IMR-90 (cell line): ENCODE measurements around the gene ADGRG4. TPM values are rescaled to one million over a fixed set of nuclear protein-coding genes. Genes with fewer than 3 reads are reported as not detected.

ENCODE experiments used
- ATAC-seq: fragments of 200-7000 bp; cut with Tn5 transposase; 2 replicates; pipeline ENCODE4 v1.9.1; 2020; ENCODE audit warnings: low read depth, mild to moderate bottlenecking, moderate library complexity
- BruUV-seq: library from RNA; stranded (reverse); fragments of 400-500 nt; replicated peaks from 2 replicates; lab custom pipeline; 2021; lab: Mats Ljungman, UMichigan
- CTCF ChIA-PET: fragments of 300-600 bp; formaldehyde crosslinking; extraction: SDS; loops from one replicate; lab custom pipeline; 2021; ENCODE audit warnings: antibody characterized with exemption; lab: Yijun Ruan, JAX
- POLR2A ChIA-PET: fragments of 300-600 bp; sonication (Branson Sonifier 250); formaldehyde crosslinking; loops from one replicate; lab custom pipeline; 2022; ENCODE audit warnings: antibody characterized with exemption; ENCODE audit not compliant: unreplicated experiment; lab: Charles Lee
- DNase-seq: peaks from one replicate; pipeline ENCODE4 v3.0.0; 2013
- H2AFZ ChIP-seq: replicated peaks from 2 replicates; pipeline ENCODE3; 2013; ENCODE audit warnings: low read length, mild to moderate bottlenecking; ENCODE audit not compliant: poor library complexity
- H2AK5ac ChIP-seq: 2 replicates; pipeline ENCODE4 v1.6.1; 2013; ENCODE audit warnings: low read depth, low read length, inconsistent platforms
- H2AK9ac ChIP-seq: replicated peaks from 2 replicates; pipeline ENCODE3; 2013; ENCODE audit warnings: mild to moderate bottlenecking, low read depth, low read length, moderate library complexity; ENCODE audit not compliant: poor library complexity
- H2BK120ac ChIP-seq: 2 replicates; pipeline ENCODE4 v1.6.1; 2013; ENCODE audit warnings: low read depth, low read length, inconsistent platforms
- H2BK15ac ChIP-seq: 3 replicates; pipeline ENCODE4 v1.6.1; 2013; ENCODE audit warnings: low read depth, low read length, inconsistent platforms
- H2BK20ac ChIP-seq: 2 replicates; pipeline ENCODE4 v1.6.1; 2013; ENCODE audit warnings: low read depth, mild to moderate bottlenecking, inconsistent platforms, low read length, moderate library complexity
- H2BK5ac ChIP-seq: 2 replicates; pipeline ENCODE4 v1.6.1; 2013; ENCODE audit warnings: mild to moderate bottlenecking, low read depth, low read length, inconsistent platforms; ENCODE audit not compliant: poor library complexity, severe bottlenecking
- H3K14ac ChIP-seq: replicated peaks from 2 replicates; pipeline ENCODE4 v1.6.1; 2013; ENCODE audit warnings: low read depth, low read length, inconsistent platforms
- H3K18ac ChIP-seq: 2 replicates; pipeline ENCODE4 v1.6.1; 2013; ENCODE audit warnings: low read depth, low read length, control low read depth
- H3K23ac ChIP-seq: 2 replicates; pipeline ENCODE4 v1.6.1; 2013; ENCODE audit warnings: low read depth, low read length, inconsistent platforms
- H3K27ac ChIP-seq: 2 replicates; pipeline ENCODE4 v1.5.1; 2013; ENCODE audit warnings: mild to moderate bottlenecking, control low read depth, low read length; ENCODE audit not compliant: insufficient read depth
- H3K27me3 ChIP-seq: 2 replicates; pipeline ENCODE4 v1.6.1; 2013; ENCODE audit warnings: low read length; ENCODE audit not compliant: control insufficient read depth, insufficient read depth
- H3K36me3 ChIP-seq: 2 replicates; pipeline ENCODE4 v1.6.1; 2013; ENCODE audit warnings: low read length, mixed read lengths; ENCODE audit not compliant: control insufficient read depth, insufficient read depth
- H3K4ac ChIP-seq: 2 replicates; pipeline ENCODE4 v1.6.1; 2013; ENCODE audit warnings: low read depth, low read length, inconsistent platforms
- H3K4me1 ChIP-seq: 2 replicates; pipeline ENCODE4 v1.6.1; 2013; ENCODE audit warnings: low read length, mixed read lengths; ENCODE audit not compliant: control insufficient read depth, insufficient read depth
- H3K4me2 ChIP-seq: 2 replicates; pipeline ENCODE4 v1.6.1; 2013; ENCODE audit warnings: low read depth, mild to moderate bottlenecking, control low read depth, low read length, moderate library complexity
- H3K4me3 ChIP-seq: 2 replicates; pipeline ENCODE4 v1.5.1; 2013; ENCODE audit warnings: low read depth, mild to moderate bottlenecking, control low read depth, low read length, moderate library complexity; ENCODE audit not compliant: insufficient read depth
- H3K56ac ChIP-seq: 2 replicates; pipeline ENCODE4 v1.6.1; 2013; ENCODE audit warnings: low read length, inconsistent platforms; ENCODE audit not compliant: insufficient read depth; ENCODE audit errors: extremely low read depth
- H3K79me1 ChIP-seq, 2 experiments: 2 replicates each; pipeline ENCODE4 v1.6.1; 2013; ENCODE audit warnings: low read length in 2 of 2, inconsistent platforms in 1 of 2, low read depth in 1 of 2
- H3K9ac ChIP-seq: 2 replicates; pipeline ENCODE4 v1.6.1; 2013; ENCODE audit warnings: low read depth, low read length, control low read depth
- H3K9me1 ChIP-seq: 2 replicates; pipeline ENCODE4 v1.6.1; 2013; ENCODE audit warnings: low read length, inconsistent platforms; ENCODE audit not compliant: insufficient read depth
- H3K9me3 ChIP-seq: 2 replicates; pipeline ENCODE4 v1.6.1; 2013; ENCODE audit warnings: low read length; ENCODE audit not compliant: control insufficient read depth, insufficient read depth
- H4K20me1 ChIP-seq: 2 replicates; pipeline ENCODE4 v1.6.1; 2013; ENCODE audit warnings: low read length, inconsistent platforms; ENCODE audit not compliant: insufficient read depth
- H4K5ac ChIP-seq: 2 replicates; pipeline ENCODE4 v1.6.1; 2013; ENCODE audit warnings: mild to moderate bottlenecking, low read depth, low read length, control low read depth
- H4K8ac ChIP-seq, 2 experiments: 2 replicates each; pipeline ENCODE4 v1.6.1; 2013; ENCODE audit warnings: low read depth in 2 of 2, low read length in 2 of 2, control low read depth in 1 of 2, inconsistent platforms in 1 of 2
- H4K91ac ChIP-seq: 2 replicates; pipeline ENCODE4 v1.6.1; 2013; ENCODE audit warnings: low read depth, low read length, inconsistent platforms; ENCODE audit not compliant: insufficient read depth
- BHLHE40 ChIP-seq: fragments of 150-350 bp; IDR thresholded peaks from 2 replicates; pipeline ENCODE4 v1.6.1; 2016; ENCODE audit warnings: mild to moderate bottlenecking, low read depth, low read length
- CEBPB ChIP-seq: IDR thresholded peaks from 2 replicates; pipeline ENCODE4 v1.6.1; 2012; ENCODE audit warnings: low read depth, low read length, improper control_type of control experiment
- CHD1 ChIP-seq: IDR thresholded peaks from 2 replicates; pipeline ENCODE4 v1.6.1; 2012; ENCODE audit warnings: low read depth, low read length, improper control_type of control experiment
- CTCF ChIP-seq: conservative IDR thresholded peaks from 2 replicates; pipeline ENCODE4 v1.5.1; 2012; ENCODE audit warnings: mild to moderate bottlenecking, low read depth, low read length, improper control_type of control experiment
- ELK1 ChIP-seq: fragments of 150-350 bp; IDR thresholded peaks from 2 replicates; pipeline ENCODE4 v1.6.1; 2016; ENCODE audit warnings: low read depth, mild to moderate bottlenecking, low read length, moderate library complexity, borderline replicate concordance
- MAFK ChIP-seq: IDR thresholded peaks from 2 replicates; pipeline ENCODE4 v1.6.1; 2012; ENCODE audit warnings: low read depth, low read length, improper control_type of control experiment
- MAZ ChIP-seq: IDR thresholded peaks from 2 replicates; pipeline ENCODE4 v1.6.1; 2012; ENCODE audit warnings: low read depth, mild to moderate bottlenecking, low read length, improper control_type of control experiment, moderate library complexity, borderline replicate concordance
- MXI1 ChIP-seq: IDR thresholded peaks from 2 replicates; pipeline ENCODE4 v1.6.1; 2012; ENCODE audit warnings: low read depth, mild to moderate bottlenecking, low read length, moderate library complexity, borderline replicate concordance
- NFE2L2 ChIP-seq: fragments of 150-350 bp; IDR thresholded peaks from 2 replicates; pipeline ENCODE4 v1.6.1; 2016; ENCODE audit warnings: low read depth, mild to moderate bottlenecking, low read length
- POLR2A ChIP-seq: IDR thresholded peaks from 2 replicates; pipeline ENCODE4 v1.6.1; 2012; ENCODE audit warnings: mild to moderate bottlenecking, low read depth, low read length
- RAD21 ChIP-seq: IDR thresholded peaks from 2 replicates; pipeline ENCODE4 v1.6.1; 2012; ENCODE audit warnings: low read length, improper control_type of control experiment
- RCOR1 ChIP-seq: IDR thresholded peaks from 2 replicates; pipeline ENCODE4 v1.6.1; 2012; ENCODE audit warnings: mild to moderate bottlenecking, low read length, improper control_type of control experiment; ENCODE audit not compliant: insufficient replicate concordance
- RFX5 ChIP-seq: IDR thresholded peaks from 2 replicates; pipeline ENCODE4 v1.8.0; 2012; ENCODE audit warnings: low read depth, mild to moderate bottlenecking, low read length, moderate library complexity
- SMC3 ChIP-seq: fragments of 150-350 bp; IDR thresholded peaks from 2 replicates; pipeline ENCODE4 v1.6.1; 2016; ENCODE audit warnings: low read depth, mild to moderate bottlenecking, antibody characterized with exemption, low read length, moderate library complexity
- USF2 ChIP-seq: fragments of 150-350 bp; IDR thresholded peaks from 2 replicates; pipeline ENCODE4 v1.6.1; 2017; ENCODE audit warnings: mild to moderate bottlenecking, antibody characterized with exemption, low read length, low read depth
- WGBS, 2 experiments: methylation state at CpG; one replicate each; pipeline versions ENCODE4 v1.1.5 to v1.1.7; 2013; ENCODE audit warnings: missing lambda C conversion rate in 2 of 2; ENCODE audit not compliant: insufficient read length in 1 of 2; ENCODE audit errors: extremely low coverage in 2 of 2; 5-methylcytosine and 5-hydroxymethylcytosine counted together
- dilution Hi-C: fragments of 300-500 bp; cut with HindIII; formaldehyde crosslinking; loops from one replicate; pipeline ENCODE4 v1.14.3; 2018; ENCODE audit warnings: low sequenced_read_pairs; ENCODE audit not compliant: unreplicated experiment
- in situ Hi-C: fragments of 300-500 bp; cut with MboI; formaldehyde crosslinking; loops from 3 replicates; pipeline ENCODE4 v1.14.3; 2019; ENCODE audit warnings: low sequenced_read_pairs, inconsistent platforms, mixed read lengths
- intact Hi-C: fragments of 100-400 bp; cut with micrococcal nuclease; formaldehyde crosslinking; loops from 2 replicates; pipeline ENCODE4 v1.10.0; 2022
- polyA plus RNA-seq, 3 experiments: library from polyadenylated mRNA; depleted of rRNA; stranded (reverse); fragments of >200 nt; gene quantifications; 2 replicates each; pipeline ENCODE4 v1.2.3, GENCODE V29; 2012; ENCODE audit warnings: low replicate concordance in 1 of 3
- total RNA-seq: library from RNA; depleted of rRNA; stranded (reverse); fragments of >200 nt; gene quantifications from 2 replicates; pipeline ENCODE4 v1.2.3, GENCODE V29; 2012

Gene ADGRG4
- total and polyA plus RNA-seq, 2 of the 4 experiments (the other 2 are of a cell fraction) = under 0.01 TPM; not detected in 1

GRCh38 chrX:136307471-136307870 lies 6.7 kb downstream of the ADGRG4 start:
- no peaks in the 10 kb centered on the region for H3K9me1 ChIP-seq
- H4K5ac ChIP-seq = no peak overlapping the region
- H3K4me2 ChIP-seq = no peak overlapping the region
- no peak overlapping the region for H3K27ac ChIP-seq
- H2BK15ac ChIP-seq = no peak overlapping the region
- ChIA-PET CTCF (no interaction called here), POLR2A (no interaction called here)
- no peak for TF ChIP-seq SMC3
- no peak for TF ChIP-seq RCOR1
- TF ChIP-seq NFE2L2 = no peak
- no peak for TF ChIP-seq MAZ
- TF ChIP-seq CEBPB = no peak
- no peak for TF ChIP-seq CTCF
- no peak for TF ChIP-seq RAD21
- no peak for TF ChIP-seq POLR2A
- TF ChIP-seq MAFK = no peak
- TF ChIP-seq RFX5 = no peak
- TF ChIP-seq MXI1 = no peak
- TF ChIP-seq ELK1 = no peak
- no peak for TF ChIP-seq USF2
- no peak for TF ChIP-seq BHLHE40
- TF ChIP-seq CHD1 = no peak
- H3K18ac ChIP-seq = no peak overlapping the region
- H2BK120ac ChIP-seq = no peak overlapping the region
- H3K9ac ChIP-seq = no peak overlapping the region
- no peak overlapping the region for H2AFZ ChIP-seq
- H2AK5ac ChIP-seq = no peak overlapping the region
- no CpG with 5 or more reads among the region's 1 CpG for WGBS, 2 experiments
- H4K8ac ChIP-seq = no peak overlapping the region
- no peak overlapping the region for H2BK20ac ChIP-seq
- H3K36me3 ChIP-seq = no peaks in the 10 kb centered on the region
- H3K4me1 ChIP-seq = no peaks in the 10 kb centered on the region
- no peak overlapping the region for H3K23ac ChIP-seq
- no peaks in the 10 kb centered on the region for H4K20me1 ChIP-seq
- BruUV-seq = no TSS peak
- H3K4me3 ChIP-seq = no peak overlapping the region
- ATAC-seq (no peak), DNase-seq (no peak)
- H3K56ac ChIP-seq = no peak overlapping the region
- no peak overlapping the region for H3K4ac ChIP-seq
- no peak overlapping the region for H2BK5ac ChIP-seq
- intact Hi-C loops = no loop called here
- H3K9me3 ChIP-seq = no peaks in the 10 kb centered on the region
- dilution Hi-C loops = no loop called here
- H4K91ac ChIP-seq = no peak overlapping the region
- in situ Hi-C loops = no loop called here
- H2AK9ac ChIP-seq = no peak overlapping the region
- H3K14ac ChIP-seq = no peak overlapping the region
- no peaks in the 10 kb centered on the region for H3K79me1 ChIP-seq
- no peaks in the 10 kb centered on the region; the same call in 1 of the 2 replicates for H3K27me3 ChIP-seq
